OCI-LY1 (cell line): ENCODE measurements around the gene RASSF6.

Experiments
- CTCF ChIP-seq: fragments of 200-600 bp; sonication (generic), shearing (Covaris generic); IDR thresholded peaks from 2 replicates; pipeline ENCODE4 v1.5.1; 2017; ENCODE audit warnings: mild to moderate bottlenecking, antibody characterized with exemption, low read length, moderate library complexity, mixed read lengths
- EZH2 ChIP-seq: fragments of 200-600 bp; sonication (generic), shearing (Covaris generic); IDR thresholded peaks from 2 replicates; pipeline ENCODE4 v1.8.0; 2017; ENCODE audit warnings: borderline replicate concordance, mixed run types, mild to moderate bottlenecking, antibody characterized with exemption, low read length, moderate library complexity, mixed read lengths

- TF ChIP-seq CTCF (no peak), EZH2 (no peak)
Observed at GRCh38 chr4:73664470-73664869, 44.2 kb upstream of the RASSF6 start.
